Activated B cell treated with CpG ODN at 0.5 μM for 24 hours (primary cell): ENCODE data around the gene HTR3E. TPM values are rescaled to one million over a fixed set of nuclear protein-coding genes. Genes with fewer than 3 reads are reported as not detected.

Experiments
- ATAC-seq: fragments of 200-7000 bp; cut with Tn5 transposase; one replicate; pipeline ENCODE4 v1.10.0; 2021; ENCODE audit warnings: low read depth, mild to moderate bottlenecking, moderate library complexity
- CTCF ChIA-PET: fragments of 350-600 bp; sonication (Branson Sonifier 250); formaldehyde crosslinking; loops from one replicate; lab custom pipeline; 2021; ENCODE audit warnings: antibody characterized with exemption; lab: Charles Lee
- POLR2A ChIA-PET: fragments of 350-600 bp; sonication (Branson Sonifier 250); formaldehyde crosslinking; loops from one replicate; lab custom pipeline; 2021; ENCODE audit warnings: antibody characterized with exemption; lab: Charles Lee
- DNase-seq: peaks from one replicate; pipeline ENCODE4 v3.0.0; 2022
- H3K27ac Mint-ChIP-seq: one replicate; pipeline ENCODE4 v1.8.0; 2020; ENCODE audit warnings: mixed read lengths
- H3K27me3 Mint-ChIP-seq: one replicate; pipeline ENCODE4 v1.8.0; 2021; ENCODE audit warnings: mixed read lengths
- H3K36me3 Mint-ChIP-seq: one replicate; pipeline ENCODE4 v1.8.0; 2021; ENCODE audit warnings: low read depth, mixed read lengths
- H3K4me1 Mint-ChIP-seq: one replicate; pipeline ENCODE4 v1.8.0; 2021; ENCODE audit warnings: mixed read lengths
- H3K4me3 Mint-ChIP-seq: one replicate; pipeline ENCODE4 v1.8.0; 2020; ENCODE audit warnings: mild to moderate bottlenecking, mixed read lengths
- H3K9me3 Mint-ChIP-seq: one replicate; pipeline ENCODE4 v1.8.0; 2020; ENCODE audit warnings: mixed read lengths
- CTCF ChIP-seq: fragments of 200-600 bp; IDR thresholded peaks from one replicate; pipeline ENCODE4 v1.8.0; 2022; ENCODE audit warnings: antibody characterized with exemption, mild to moderate bottlenecking
- intact Hi-C: fragments of 100-400 bp; cut with micrococcal nuclease; formaldehyde crosslinking; loops from one replicate; pipeline ENCODE4 v1.15.1; 2024
- total RNA-seq: library from RNA; stranded (reverse); gene quantifications from 2 replicates; pipeline ENCODE4 v1.2.3, GENCODE V29; 2022

The HTR3E gene
- total RNA-seq, 1 donor from 2014 or later: not detected

GRCh38 chr3:184132945-184133344 is 36.1 kb downstream of the HTR3E start:
- Mint-ChIP-seq H3K4me3 (no peak overlapping the region), H3K4me1 (peaks cover 33% of the 10 kb centered on the region), H3K27ac (no peak overlapping the region), H3K36me3 (peaks cover 21% of the 10 kb centered on the region), H3K27me3 (peaks cover 1% of the 10 kb centered on the region), H3K9me3 (no peaks in the 10 kb centered on the region)
- ATAC-seq (no peak), DNase-seq (no peak)
- intact Hi-C loops: no loop called here
- ChIA-PET POLR2A (no interaction called here), CTCF (interaction anchor here (1.3 kb wide), 1 partner anchor 117 kb away, joined by 3 read pairs; the partner anchor contains the start of gene EEF1AKMT4)
- no peak for TF ChIP-seq CTCF

- peak overlapping the region; percentile 96 for H3K27ac Mint-ChIP-seq
- intact Hi-C loops: loop anchor here (2.0 kb wide), 2 partner anchors 127 to 181 kb away; partner anchors contain the start of gene EIF4G1
- peaks cover 33% of the 10 kb centered on the region for H3K4me1 Mint-ChIP-seq
- ChIA-PET POLR2A (interaction anchor here (0.7 to 2.9 kb wide), 9 partner anchors 16 to 848 kb away, joined by 3 to 11 read pairs (median 4); partner anchors contain the start of genes ABCC5, DVL3, EEF1AKMT4 and PARL), CTCF (interaction anchor here (1.3 to 1.6 kb wide), 3 partner anchors 10 to 249 kb away, joined by 3 to 5 read pairs (median 4); partner anchors contain the start of genes EEF1AKMT4 and PARL)
- peaks cover 26% of the 10 kb centered on the region for H3K36me3 Mint-ChIP-seq
- peak overlapping the region; percentile 98 for H3K4me3 Mint-ChIP-seq
- peak; percentile 37 for DNase-seq
- ATAC-seq: peak; percentile 15
- TF ChIP-seq CTCF: no peak
- no peaks in the 10 kb centered on the region for H3K27me3 Mint-ChIP-seq
- H3K9me3 Mint-ChIP-seq: no peaks in the 10 kb centered on the region
These were observed 37.2 kb downstream of the HTR3E start for GRCh38 chr3:184133840-184134745.

DNA sequence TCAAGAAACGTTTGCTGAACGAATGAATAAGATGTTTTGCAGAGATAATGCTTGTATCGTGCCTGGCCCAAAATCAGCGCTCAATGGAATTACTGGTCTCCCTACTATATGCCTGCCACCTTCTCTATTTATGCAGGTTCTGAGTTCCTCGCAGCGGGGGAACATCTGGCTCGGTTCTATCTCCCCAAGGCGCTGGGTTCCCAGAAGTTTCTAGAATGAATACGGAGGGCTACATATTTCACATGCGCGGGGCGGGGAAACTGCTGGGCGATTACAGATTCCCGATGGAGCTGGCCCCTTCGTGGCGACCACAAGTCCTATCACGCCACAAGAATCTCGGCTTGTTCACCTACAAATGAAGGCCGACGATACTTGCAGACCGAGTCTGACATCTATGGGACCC is 37.9 kb downstream of the HTR3E start:
- POLR2A ChIA-PET: interaction anchor here (0.6 to 2.9 kb wide), 20 partner anchors 9 to 849 kb away, joined by 3 to 14 read pairs (median 4); partner anchors contain the start of genes ABCC5, ABCF3, AP2M1 and CAMK2N2
- Mint-ChIP-seq H3K36me3 (peaks cover 28% of the 10 kb centered on the region), H3K4me1 (peaks cover 33% of the 10 kb centered on the region), H3K4me3 (peak overlapping the region; percentile 98), H3K27me3 (no peaks in the 10 kb centered on the region), H3K27ac (peak overlapping the region; percentile 96), H3K9me3 (no peaks in the 10 kb centered on the region)
- DNase-seq: no peak
- intact Hi-C loops: loop anchor here (1.0 to 2.0 kb wide), 10 partner anchors 21 to 239 kb away; partner anchors contain the start of genes ABCC5, ABCF3, AP2M1 and DVL3
- no peak for TF ChIP-seq CTCF
- peak; percentile 32 for ATAC-seq
- CTCF ChIA-PET: interaction anchor here (1.2 to 1.6 kb wide), 3 partner anchors 9 to 250 kb away, joined by 3 to 5 read pairs (median 4); partner anchors contain the start of gene PARL

DNA sequence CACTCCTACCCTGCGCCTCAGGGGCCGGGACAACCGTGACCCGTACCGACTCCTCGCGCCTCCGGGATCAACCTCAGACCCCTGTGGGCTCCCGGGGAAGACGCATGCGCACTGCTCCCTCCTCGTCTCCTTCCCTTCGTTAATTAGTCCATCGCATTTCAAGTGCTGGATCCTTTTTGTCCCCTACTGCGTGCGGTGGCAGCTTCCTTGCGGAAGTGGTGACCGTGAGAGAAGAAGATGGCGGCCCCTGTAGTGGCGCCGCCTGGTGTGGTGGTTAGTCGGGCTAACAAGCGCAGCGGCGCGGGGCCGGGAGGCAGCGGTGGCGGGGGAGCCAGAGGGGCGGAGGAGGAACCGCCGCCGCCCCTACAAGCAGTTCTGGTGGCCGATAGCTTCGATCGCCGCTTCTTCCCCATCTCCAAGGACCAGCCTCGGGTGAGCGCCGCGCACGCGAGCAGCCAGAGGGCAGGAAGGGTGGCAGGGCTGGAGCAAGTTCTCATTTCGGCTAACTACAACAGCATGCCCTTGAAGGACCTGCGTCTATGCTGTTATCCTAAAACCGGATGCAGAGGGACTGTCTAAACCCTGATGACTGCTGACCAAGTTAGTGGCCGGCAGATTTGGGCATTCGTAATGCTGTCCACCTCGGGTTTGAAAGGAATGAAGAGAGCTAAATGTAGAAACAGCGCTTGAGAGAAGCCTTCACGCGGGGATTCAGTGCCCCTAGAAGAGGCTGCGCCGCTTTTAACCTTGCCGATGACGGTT is 38.5 kb downstream of the HTR3E start, which contains the start of gene EIF2B5:
TSS of gene EIF2B5 (plus strand) at position 210 of the 762 bp plus-strand sequence. CDS start at position 238, 28 bp downstream.
- no peak for TF ChIP-seq CTCF
- intact Hi-C loops: loop anchor here (1.0 to 2.0 kb wide), 10 partner anchors 20 to 240 kb away; partner anchors contain the start of genes ABCC5, ABCF3, AP2M1 and DVL3
- H3K36me3 Mint-ChIP-seq: peaks cover 33% of the 10 kb centered on the region
- ChIA-PET POLR2A (interaction anchor here (0.5 to 2.9 kb wide), 21 partner anchors 9 to 1123 kb away, joined by 3 to 14 read pairs (median 4); partner anchors contain the start of genes ABCC5, ABCF3, AP2M1 and CAMK2N2), CTCF (interaction anchor here (0.7 to 1.6 kb wide), 4 partner anchors 9 to 251 kb away, joined by 3 to 5 read pairs (median 4); partner anchors contain the start of gene PARL)
- H3K9me3 Mint-ChIP-seq: no peaks in the 10 kb centered on the region
- peak within 1 kb of the TSS; percentile 96 for H3K27ac Mint-ChIP-seq
- no peaks in the 10 kb centered on the region for H3K27me3 Mint-ChIP-seq
- ATAC-seq (peak; percentile 90), DNase-seq (peak; percentile 80)
- H3K4me1 Mint-ChIP-seq: peaks cover 33% of the 10 kb centered on the region
- peak within 1 kb of the TSS; percentile 98 for H3K4me3 Mint-ChIP-seq
